GM23338 (cell line): ENCODE data around the gene CDH4. TPM values are rescaled to one million over a fixed set of nuclear protein-coding genes. Genes with fewer than 3 reads are reported as not detected.

Source experiments
- ATAC-seq: fragments of 200-7000 bp; cut with Tn5 transposase; 3 replicates; pipeline ENCODE4 v1.9.1; 2020
- DNase-seq: peaks from one replicate; pipeline ENCODE4 v3.0.0-alpha.2; 2015; ENCODE audit warnings: low spot score
- H2AFZ ChIP-seq: fragments of 200-600 bp; sonication (generic); 2 replicates; pipeline ENCODE4 v1.8.0; 2016; ENCODE audit warnings: antibody characterized with exemption, mild to moderate bottlenecking, moderate library complexity
- H3F3A ChIP-seq: fragments of 200-600 bp; sonication (generic); replicated peaks from 2 replicates; pipeline ENCODE4 v1.8.0; 2017; ENCODE audit warnings: antibody characterized with exemption, mixed run types, low read depth
- H3K27ac ChIP-seq: fragments of 200-600 bp; sonication (generic); 2 replicates; pipeline ENCODE4 v1.6.1; 2016; ENCODE audit warnings: low read depth
- H3K27me3 ChIP-seq: fragments of 200-600 bp; sonication (generic); 2 replicates; pipeline ENCODE4 v1.8.0; 2016; ENCODE audit warnings: mild to moderate bottlenecking, mixed run types, moderate library complexity; ENCODE audit not compliant: insufficient read depth
- H3K36me3 ChIP-seq: fragments of 200-600 bp; sonication (generic); 2 replicates; pipeline ENCODE4 v1.8.0; 2016; ENCODE audit warnings: mild to moderate bottlenecking; ENCODE audit not compliant: insufficient read depth
- H3K4me1 ChIP-seq: fragments of 200-600 bp; sonication (generic); 2 replicates; pipeline ENCODE4 v1.8.0; 2016; ENCODE audit warnings: mild to moderate bottlenecking, moderate library complexity; ENCODE audit not compliant: insufficient read depth
- H3K4me2 ChIP-seq: fragments of 200-600 bp; sonication (generic); 2 replicates; pipeline ENCODE4 v1.7.1; 2017; ENCODE audit warnings: mixed run types
- H3K4me3 ChIP-seq: fragments of 200-600 bp; sonication (generic); 2 replicates; pipeline ENCODE4 v1.6.1; 2016; ENCODE audit warnings: mixed run types
- H3K79me2 ChIP-seq: fragments of 200-600 bp; sonication (generic); replicated peaks from 2 replicates; pipeline ENCODE4 v1.8.0; 2017; ENCODE audit warnings: mild to moderate bottlenecking; ENCODE audit not compliant: insufficient read depth
- H3K9me2 ChIP-seq: fragments of 200-600 bp; sonication (generic); 2 replicates; pipeline ENCODE4 v1.8.0; 2017; ENCODE audit not compliant: insufficient read depth
- H4K20me1 ChIP-seq: fragments of 200-600 bp; sonication (generic); replicated peaks from 2 replicates; pipeline ENCODE4 v1.8.0; 2017; ENCODE audit warnings: mild to moderate bottlenecking; ENCODE audit not compliant: insufficient read depth
- H3K27ac Mint-ChIP-seq: 2 replicates; pipeline ENCODE4 v1.8.0; 2020; ENCODE audit warnings: inconsistent platforms, mild to moderate bottlenecking, moderate library complexity, mixed read lengths
- H3K27me3 Mint-ChIP-seq: 3 replicates; pipeline ENCODE4 v1.8.0; 2022; ENCODE audit warnings: low read depth, mild to moderate bottlenecking, moderate library complexity, mixed read lengths, inconsistent platforms; ENCODE audit not compliant: insufficient read depth, poor library complexity
- H3K36me3 Mint-ChIP-seq: 3 replicates; pipeline ENCODE4 v1.8.0; 2021; ENCODE audit warnings: low read depth, mild to moderate bottlenecking, inconsistent platforms, moderate library complexity, mixed read lengths
- H3K4me1 Mint-ChIP-seq: 3 replicates; pipeline ENCODE4 v1.8.0; 2020; ENCODE audit warnings: mild to moderate bottlenecking, inconsistent platforms, mixed read lengths
- H3K4me3 Mint-ChIP-seq: 3 replicates; pipeline ENCODE4 v1.8.0; 2021; ENCODE audit warnings: moderate library complexity, mild to moderate bottlenecking, inconsistent platforms, mixed read lengths
- H3K9me3 Mint-ChIP-seq: 3 replicates; pipeline ENCODE4 v1.8.0; 2020; ENCODE audit warnings: moderate library complexity, mild to moderate bottlenecking, inconsistent platforms, mixed read lengths
- EZH2 ChIP-seq: fragments of 200-600 bp; sonication (generic); IDR thresholded peaks from one replicate; pipeline ENCODE4 v1.8.0; 2017; ENCODE audit warnings: antibody characterized with exemption, mild to moderate bottlenecking, low read depth; ENCODE audit not compliant: unreplicated experiment
- EZH2phosphoT487 ChIP-seq: fragments of 200-600 bp; sonication (generic); IDR thresholded peaks from one replicate; pipeline ENCODE4 v1.8.1; 2018; ENCODE audit warnings: antibody characterized with exemption; ENCODE audit not compliant: unreplicated experiment
- JUNB ChIP-seq: IDR thresholded peaks from one replicate; pipeline ENCODE4 v1.6.1; 2016; ENCODE audit warnings: antibody characterized with exemption; ENCODE audit not compliant: unreplicated experiment
- POLR2AphosphoS5 ChIP-seq: IDR thresholded peaks from 2 replicates; pipeline ENCODE4 v1.6.1; 2016; ENCODE audit warnings: antibody characterized with exemption, low read depth
- STAT1 ChIP-seq: IDR thresholded peaks from one replicate; pipeline ENCODE4 v1.6.1; 2016; ENCODE audit warnings: antibody characterized with exemption; ENCODE audit not compliant: unreplicated experiment
- ZNF331 ChIP-seq: fragments of 250-450 bp; sonication (Bioruptor Pico); IDR thresholded peaks from 2 replicates; pipeline ENCODE4 v1.5.0; 2020; ENCODE audit warnings: low read depth, mild to moderate bottlenecking, moderate library complexity
- polyA plus RNA-seq: library from polyadenylated mRNA; unstranded; fragments of >200 nt; fragmentation: Nextera tagmentation; extraction: Ambion mirVana; gene quantifications from 2 replicates; pipeline ENCODE4 v1.2.1, GENCODE V29; 2016
- total RNA-seq: library from RNA; depleted of rRNA; stranded (reverse); fragments of >200 nt; shearing (Covaris generic); gene quantifications from 2 replicates; pipeline ENCODE4 v1.2.3, GENCODE V29; 2014
- TF ChIP-seq, protein P1 (sequence below): IDR thresholded peaks from 2 replicates; pipeline ENCODE4 v1.6.1; 2016; ENCODE audit warnings: antibody characterized with exemption
- TF ChIP-seq, protein P2 (sequence below): IDR thresholded peaks from one replicate; pipeline ENCODE4 v1.6.1; 2018; ENCODE audit warnings: antibody characterized with exemption; ENCODE audit not compliant: unreplicated experiment
- TF ChIP-seq, protein P3 (sequence below), 2 experiments: fragments of 200-600 bp in 1 of 2; sonication (generic) in 1 of 2; conservative IDR thresholded peaks; 2 replicates each; pipeline versions ENCODE4 v1.5.1 to v1.6.1; 2016 to 2017; ENCODE audit warnings: antibody characterized with exemption in 2 of 2, low read depth in 2 of 2, mild to moderate bottlenecking in 2 of 2, moderate library complexity in 1 of 2

The CDH4 gene
- total and polyA plus RNA-seq, 2 experiments from 2014 or later: 1.2 to 4.2 TPM

DNA sequence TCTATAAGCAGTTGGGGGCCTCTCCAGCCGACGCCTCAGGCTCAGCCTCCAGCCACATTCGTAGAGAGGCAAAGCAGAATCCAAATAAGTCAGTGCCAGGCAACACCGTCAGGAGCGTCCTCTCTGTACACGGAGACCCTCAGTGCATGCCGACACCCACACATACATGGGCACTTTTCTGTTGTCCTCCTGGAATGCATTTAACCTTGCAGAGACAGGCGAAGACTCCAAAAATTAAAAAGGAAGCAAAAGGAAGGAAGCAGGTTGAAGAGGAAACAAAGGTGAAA lies 487.7 kb downstream of the CDH4 start:
- no peaks in the 10 kb centered on the region; the same call in 2 of the 3 replicates for H3K4me1 Mint-ChIP-seq
- Histone ChIP-seq H3K4me3 (no peak overlapping the region), H4K20me1 (0 out of 2 replicates have a peak, but pooled peaks cover 2% of the 10 kb centered on the region), H3F3A (no peaks in the 10 kb centered on the region), H3K4me2 (no peak overlapping the region), H3K4me1 (no peaks in the 10 kb centered on the region), H2AFZ (no peak overlapping the region), H3K27me3 (no peaks in the 10 kb centered on the region), H3K27ac (no peak overlapping the region), H3K36me3 (no peaks in the 10 kb centered on the region), H3K9me2 (no peaks in the 10 kb centered on the region), H3K79me2 (no peaks in the 10 kb centered on the region)
- no peak overlapping the region for H3K27ac Mint-ChIP-seq
- no peaks in the 10 kb centered on the region for H3K36me3 Mint-ChIP-seq
- peaks cover 8% of the 10 kb centered on the region for H3K27me3 Mint-ChIP-seq
- H3K9me3 Mint-ChIP-seq: no peaks in the 10 kb centered on the region
- ATAC-seq: no peak
- DNase-seq: no peak
- TF ChIP-seq, protein P1, sequence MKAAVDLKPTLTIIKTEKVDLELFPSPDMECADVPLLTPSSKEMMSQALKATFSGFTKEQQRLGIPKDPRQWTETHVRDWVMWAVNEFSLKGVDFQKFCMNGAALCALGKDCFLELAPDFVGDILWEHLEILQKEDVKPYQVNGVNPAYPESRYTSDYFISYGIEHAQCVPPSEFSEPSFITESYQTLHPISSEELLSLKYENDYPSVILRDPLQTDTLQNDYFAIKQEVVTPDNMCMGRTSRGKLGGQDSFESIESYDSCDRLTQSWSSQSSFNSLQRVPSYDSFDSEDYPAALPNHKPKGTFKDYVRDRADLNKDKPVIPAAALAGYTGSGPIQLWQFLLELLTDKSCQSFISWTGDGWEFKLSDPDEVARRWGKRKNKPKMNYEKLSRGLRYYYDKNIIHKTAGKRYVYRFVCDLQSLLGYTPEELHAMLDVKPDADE: no peak
- TF ChIP-seq, protein P2, sequence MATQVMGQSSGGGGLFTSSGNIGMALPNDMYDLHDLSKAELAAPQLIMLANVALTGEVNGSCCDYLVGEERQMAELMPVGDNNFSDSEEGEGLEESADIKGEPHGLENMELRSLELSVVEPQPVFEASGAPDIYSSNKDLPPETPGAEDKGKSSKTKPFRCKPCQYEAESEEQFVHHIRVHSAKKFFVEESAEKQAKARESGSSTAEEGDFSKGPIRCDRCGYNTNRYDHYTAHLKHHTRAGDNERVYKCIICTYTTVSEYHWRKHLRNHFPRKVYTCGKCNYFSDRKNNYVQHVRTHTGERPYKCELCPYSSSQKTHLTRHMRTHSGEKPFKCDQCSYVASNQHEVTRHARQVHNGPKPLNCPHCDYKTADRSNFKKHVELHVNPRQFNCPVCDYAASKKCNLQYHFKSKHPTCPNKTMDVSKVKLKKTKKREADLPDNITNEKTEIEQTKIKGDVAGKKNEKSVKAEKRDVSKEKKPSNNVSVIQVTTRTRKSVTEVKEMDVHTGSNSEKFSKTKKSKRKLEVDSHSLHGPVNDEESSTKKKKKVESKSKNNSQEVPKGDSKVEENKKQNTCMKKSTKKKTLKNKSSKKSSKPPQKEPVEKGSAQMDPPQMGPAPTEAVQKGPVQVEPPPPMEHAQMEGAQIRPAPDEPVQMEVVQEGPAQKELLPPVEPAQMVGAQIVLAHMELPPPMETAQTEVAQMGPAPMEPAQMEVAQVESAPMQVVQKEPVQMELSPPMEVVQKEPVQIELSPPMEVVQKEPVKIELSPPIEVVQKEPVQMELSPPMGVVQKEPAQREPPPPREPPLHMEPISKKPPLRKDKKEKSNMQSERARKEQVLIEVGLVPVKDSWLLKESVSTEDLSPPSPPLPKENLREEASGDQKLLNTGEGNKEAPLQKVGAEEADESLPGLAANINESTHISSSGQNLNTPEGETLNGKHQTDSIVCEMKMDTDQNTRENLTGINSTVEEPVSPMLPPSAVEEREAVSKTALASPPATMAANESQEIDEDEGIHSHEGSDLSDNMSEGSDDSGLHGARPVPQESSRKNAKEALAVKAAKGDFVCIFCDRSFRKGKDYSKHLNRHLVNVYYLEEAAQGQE: no peak
- no peak for TF ChIP-seq JUNB
- no peak for TF ChIP-seq POLR2AphosphoS5
- TF ChIP-seq ZNF331: no peak
- TF ChIP-seq EZH2: no peak
- H3K4me3 Mint-ChIP-seq: no peak overlapping the region

DNA sequence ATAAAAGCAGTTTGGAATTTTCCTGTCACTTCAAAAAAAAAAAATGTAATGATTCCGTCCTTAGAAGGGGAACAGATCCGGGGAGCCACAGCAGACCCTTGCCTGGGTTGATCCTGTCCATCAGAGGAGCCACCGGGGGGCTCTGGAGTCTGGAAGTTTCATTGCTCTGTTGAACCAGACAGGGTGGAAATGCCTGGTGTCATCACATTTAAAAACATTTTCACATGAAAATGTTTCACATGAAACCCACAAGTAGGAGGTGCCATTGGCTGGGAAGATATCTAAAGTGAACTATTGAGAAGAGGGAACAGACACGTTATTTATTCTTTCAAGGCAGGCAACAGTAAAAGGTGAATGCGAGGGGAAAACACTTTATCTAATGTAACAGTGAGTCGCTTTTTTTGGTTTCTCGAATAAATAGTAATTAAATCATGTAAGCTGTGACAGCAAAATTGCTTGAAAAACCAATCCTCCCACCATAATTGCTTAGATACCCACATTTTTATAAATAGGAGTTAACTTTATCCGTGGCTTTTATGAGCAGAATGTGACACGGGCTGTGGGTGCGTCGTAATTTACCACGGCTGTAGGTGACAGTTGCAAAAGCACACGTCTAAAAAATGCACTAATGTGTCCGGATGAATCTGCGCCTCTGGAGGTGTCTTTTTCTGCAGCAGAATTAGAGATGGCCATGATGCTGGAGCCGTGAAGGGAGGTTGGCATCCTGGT lies 490.2 kb downstream of the CDH4 start:
- Mint-ChIP-seq H3K27ac (no peak overlapping the region), H3K4me3 (no peak overlapping the region), H3K36me3 (no peaks in the 10 kb centered on the region), H3K27me3 (peaks cover 10% of the 10 kb centered on the region), H3K4me1 (no peaks in the 10 kb centered on the region; the same call in 2 of the 3 replicates), H3K9me3 (no peaks in the 10 kb centered on the region)
- Histone ChIP-seq H3K27ac (no peak overlapping the region), H4K20me1 (0 out of 2 replicates have a peak, but pooled peaks cover 2% of the 10 kb centered on the region), H3K9me2 (no peaks in the 10 kb centered on the region), H3K4me3 (no peak overlapping the region), H3F3A (no peaks in the 10 kb centered on the region), H3K4me2 (no peak overlapping the region), H3K27me3 (no peaks in the 10 kb centered on the region), H3K79me2 (no peaks in the 10 kb centered on the region), H3K4me1 (no peaks in the 10 kb centered on the region), H3K36me3 (no peaks in the 10 kb centered on the region), H2AFZ (no peak overlapping the region)
- ATAC-seq (peak; percentile 50; the same call in 2 of the 3 replicates), DNase-seq (no peak)
- TF ChIP-seq EZH2phosphoT487 (no peak), STAT1 (no peak)
- TF ChIP-seq, protein P3, sequence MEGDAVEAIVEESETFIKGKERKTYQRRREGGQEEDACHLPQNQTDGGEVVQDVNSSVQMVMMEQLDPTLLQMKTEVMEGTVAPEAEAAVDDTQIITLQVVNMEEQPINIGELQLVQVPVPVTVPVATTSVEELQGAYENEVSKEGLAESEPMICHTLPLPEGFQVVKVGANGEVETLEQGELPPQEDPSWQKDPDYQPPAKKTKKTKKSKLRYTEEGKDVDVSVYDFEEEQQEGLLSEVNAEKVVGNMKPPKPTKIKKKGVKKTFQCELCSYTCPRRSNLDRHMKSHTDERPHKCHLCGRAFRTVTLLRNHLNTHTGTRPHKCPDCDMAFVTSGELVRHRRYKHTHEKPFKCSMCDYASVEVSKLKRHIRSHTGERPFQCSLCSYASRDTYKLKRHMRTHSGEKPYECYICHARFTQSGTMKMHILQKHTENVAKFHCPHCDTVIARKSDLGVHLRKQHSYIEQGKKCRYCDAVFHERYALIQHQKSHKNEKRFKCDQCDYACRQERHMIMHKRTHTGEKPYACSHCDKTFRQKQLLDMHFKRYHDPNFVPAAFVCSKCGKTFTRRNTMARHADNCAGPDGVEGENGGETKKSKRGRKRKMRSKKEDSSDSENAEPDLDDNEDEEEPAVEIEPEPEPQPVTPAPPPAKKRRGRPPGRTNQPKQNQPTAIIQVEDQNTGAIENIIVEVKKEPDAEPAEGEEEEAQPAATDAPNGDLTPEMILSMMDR (conservative IDR thresholded peaks at IDR 0.05; ENCODE audit: low read depth in 2 of 2): peak in 1 of 2 experiments; percentile 39; a peak in 3 of 4 replicates
- TF ChIP-seq, protein P2: no peak
